Skeletal muscle cell (primary cell): ENCODE results near the gene ARF4.
"Not testable (repeated sequence)": the region's sequence is repeated elsewhere in the genome, so short reads cannot be mapped to it uniquely, and the experiment has no call there.

Source experiments
- DNase-seq: peaks from one replicate; pipeline ENCODE4 v3.0.0-alpha.2; 2010; ENCODE audit warnings: low read depth
- H3K4me3 ChIP-seq: 2 replicates; pipeline ENCODE4 v1.5.1; 2011; ENCODE audit warnings: low read depth, mild to moderate bottlenecking, control low read depth, low read length, moderate library complexity

Gene ARF4

DNA sequence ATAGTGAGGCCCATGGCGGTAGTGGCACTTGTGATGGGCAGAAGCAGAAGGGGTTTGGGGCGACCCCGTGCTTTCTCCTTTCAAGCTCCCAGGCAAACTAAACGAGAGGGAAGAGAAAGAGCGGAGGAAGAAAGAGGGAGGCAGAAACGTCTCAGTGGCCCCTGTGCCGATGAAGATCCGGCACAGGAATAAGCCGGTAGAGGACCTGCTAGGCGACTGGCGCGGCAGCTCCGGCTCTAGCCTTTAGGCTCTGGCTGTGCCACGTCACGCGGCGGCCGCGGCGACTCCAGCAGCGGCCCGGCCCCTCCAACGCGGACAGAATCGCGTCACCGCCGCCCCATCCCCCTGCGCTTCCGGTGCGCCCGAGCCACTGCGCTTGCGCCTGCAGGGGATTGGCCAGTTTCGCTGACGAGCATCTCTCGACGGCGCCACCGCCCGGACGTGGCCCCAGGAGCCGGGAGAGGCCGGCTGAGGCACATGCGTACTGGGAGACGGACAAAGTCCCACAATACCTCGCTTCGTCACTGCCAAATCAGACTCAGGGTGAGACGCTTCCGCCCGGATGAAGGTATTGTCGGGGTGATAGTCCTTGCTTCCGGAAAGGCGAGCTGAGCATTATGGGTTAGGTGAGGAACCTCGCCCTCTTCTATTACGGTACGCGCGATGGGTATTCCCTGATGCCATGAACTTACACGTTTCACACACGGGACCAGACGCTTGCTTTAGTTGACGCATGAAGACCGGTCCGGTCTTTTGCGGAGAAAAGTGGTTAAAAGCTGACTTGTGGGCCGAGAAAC lies at the start of gene ARF4:
Gene ARF4 (minus strand): TSS at position 218 of the 797 bp plus-strand sequence. CDS start 204 bp downstream, at position 14.
- H3K4me3 ChIP-seq: peak within 1 kb of the TSS; percentile 91
- peak; percentile 98 for DNase-seq

GRCh38 chr3:57646723-57647122 lies 49.6 kb upstream of the ARF4 start:
- DNase-seq: peak; percentile 30
- H3K4me3 ChIP-seq: no peak overlapping the region

DNA sequence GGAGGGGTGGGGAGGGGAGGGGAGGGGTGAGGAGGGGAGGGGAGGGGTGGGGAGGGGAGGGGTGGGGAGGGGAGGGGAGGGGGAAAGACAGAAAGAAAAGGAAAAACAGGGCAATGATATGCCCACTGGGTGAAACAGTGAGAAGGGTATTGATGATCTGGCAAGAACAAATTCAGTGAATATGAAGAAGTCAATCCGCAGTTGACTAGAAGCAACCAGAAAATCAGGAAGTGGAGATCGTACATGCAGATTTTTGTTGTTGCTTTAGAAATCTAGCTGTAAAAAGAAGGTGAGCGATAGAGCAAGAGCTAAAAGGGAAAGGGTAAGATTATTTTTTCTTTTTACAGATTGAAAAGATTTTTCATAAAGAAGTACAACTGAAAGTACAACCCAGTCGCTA lies 47.6 kb upstream of the ARF4 start:
- H3K4me3 ChIP-seq: no peak overlapping the region
- DNase-seq: no peak

GRCh38 chr3:57637391-57637790 lies 40.2 kb upstream of the ARF4 start:
- no peak overlapping the region for H3K4me3 ChIP-seq

DNA sequence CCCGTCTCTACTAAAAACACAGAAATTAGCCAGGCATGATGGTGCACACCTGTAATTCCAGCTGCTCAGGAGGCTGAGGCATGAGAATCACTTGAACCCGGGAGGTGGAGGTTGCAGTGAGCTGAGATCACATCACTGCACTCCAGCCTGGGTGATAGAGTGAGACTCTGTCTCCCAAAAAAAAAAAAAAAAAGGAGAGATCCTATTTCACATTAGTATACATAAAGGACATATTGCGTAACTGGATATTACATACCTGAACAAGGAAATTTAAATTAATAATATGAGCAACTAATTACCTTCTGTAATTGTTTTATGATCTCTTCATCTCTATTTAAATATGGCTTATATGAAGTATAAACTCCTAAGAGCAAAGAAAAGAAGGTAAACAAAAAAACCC lies 37.1 kb upstream of the ARF4 start:
- not testable (repeated sequence) for H3K4me3 ChIP-seq

More at GRCh38 chr3:57637391-57637790, 40.2 kb upstream of the ARF4 start:
- DNase-seq: peak; percentile 5

GRCh38 chr3:57627976-57628375 lies 30.8 kb upstream of the ARF4 start:
- no peak overlapping the region for H3K4me3 ChIP-seq
- no peak for DNase-seq

More for the DNA sequence above, 37.1 kb upstream of the ARF4 start:
- not testable (repeated sequence) for DNase-seq

GRCh38 chr3:57624801-57625200 lies 27.7 kb upstream of the ARF4 start:
- no peak overlapping the region for H3K4me3 ChIP-seq
- DNase-seq: no peak

DNA sequence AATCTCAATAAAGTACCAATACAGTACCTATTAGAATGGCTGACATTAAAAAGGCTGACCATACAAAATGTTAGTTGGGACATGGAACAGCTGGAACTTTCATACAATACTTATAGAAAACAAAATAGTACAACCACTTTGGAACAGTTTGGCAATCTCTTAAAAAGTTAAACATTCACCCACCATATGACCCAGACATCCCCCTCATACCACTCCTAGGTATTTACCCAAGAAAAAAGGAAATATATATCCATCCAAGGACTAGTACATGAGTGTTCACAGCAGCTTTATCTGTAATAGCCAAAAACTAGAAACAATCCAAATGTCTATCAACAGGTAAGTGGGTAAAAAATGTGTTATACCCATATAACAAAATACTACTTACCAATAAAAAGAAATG lies 25.2 kb upstream of the ARF4 start:
- H3K4me3 ChIP-seq: no peak overlapping the region
- no peak for DNase-seq

- H3K4me3 ChIP-seq: no peak overlapping the region
- no peak for DNase-seq
Measured at GRCh38 chr3:57617739-57618138, 20.6 kb upstream of the ARF4 start.

DNA sequence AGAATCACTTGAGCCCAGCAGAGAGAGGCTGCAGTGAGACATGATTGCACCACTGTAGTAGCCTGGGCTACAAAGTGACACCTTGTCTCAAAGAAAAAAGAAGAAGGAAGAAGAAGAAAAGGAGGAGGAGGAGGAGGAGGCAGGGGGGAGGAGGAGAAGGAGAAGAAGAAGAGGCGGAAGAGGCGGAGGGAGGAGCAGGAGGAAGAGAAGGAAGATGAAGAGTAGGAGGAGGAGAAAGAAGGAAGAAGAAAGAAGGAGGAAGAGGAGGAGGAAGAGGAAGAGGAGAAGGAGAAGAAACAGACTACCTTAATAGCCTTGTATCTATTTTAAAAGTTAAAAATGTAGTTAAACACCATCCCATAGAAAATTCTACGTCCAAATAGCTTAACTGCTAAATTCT lies 19.1 kb upstream of the ARF4 start:
- DNase-seq: no peak
- H3K4me3 ChIP-seq: no peak overlapping the region

- DNase-seq, H3K4me3 ChIP-seq: not testable (repeated sequence)
Measured at GRCh38 chr3:57611870-57612269, 14.7 kb upstream of the ARF4 start.

DNA sequence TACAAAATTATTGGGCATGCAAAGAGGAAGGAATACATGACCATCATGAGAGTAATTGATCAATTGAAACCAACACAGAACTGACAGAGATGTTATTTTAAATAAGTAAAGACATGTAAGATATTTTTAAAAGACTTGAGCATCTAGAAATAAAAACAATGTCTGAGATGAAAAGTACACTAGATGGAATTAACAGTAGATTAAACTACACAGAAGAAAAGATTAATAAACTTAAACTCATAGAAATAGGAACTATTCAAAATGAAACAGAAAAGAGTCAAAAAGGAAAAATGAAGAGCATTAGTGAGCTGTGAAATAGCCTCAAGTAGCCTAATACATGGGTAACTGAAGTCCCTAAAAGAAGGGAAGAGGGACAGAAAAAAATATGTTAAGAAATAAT lies 8.5 kb upstream of the ARF4 start:
- no peak overlapping the region for H3K4me3 ChIP-seq
- no peak for DNase-seq

DNA sequence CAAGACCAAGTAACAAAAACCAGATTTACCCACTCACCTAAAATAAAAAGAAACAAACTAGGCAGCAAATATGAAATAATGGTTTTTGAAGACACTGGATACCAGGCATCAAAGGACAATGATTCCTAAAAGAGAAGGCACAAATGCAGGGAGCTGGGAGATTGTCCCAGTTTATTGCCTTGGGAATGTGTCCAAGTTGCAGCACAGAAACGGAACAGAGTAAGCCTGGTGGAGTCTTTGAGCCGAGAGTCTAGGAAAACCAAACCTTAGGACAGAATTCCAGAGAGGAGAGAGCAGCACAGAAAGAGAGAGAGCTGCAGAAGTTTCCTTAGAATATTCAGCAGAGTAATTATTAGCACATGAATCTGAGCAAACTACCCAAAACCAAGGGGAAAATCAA lies 7.8 kb upstream of the ARF4 start:
- no peak for DNase-seq
- no peak overlapping the region for H3K4me3 ChIP-seq

- no peak overlapping the region for H3K4me3 ChIP-seq
- no peak for DNase-seq
Measured at GRCh38 chr3:57600195-57600594, 3.1 kb upstream of the ARF4 start.

- H3K4me3 ChIP-seq: peak overlapping the region; percentile 76
- DNase-seq: no peak
Measured at GRCh38 chr3:57598765-57599360, 1.7 kb upstream of the ARF4 start.

GRCh38 chr3:57596495-57597126 lies 533 bp downstream of the ARF4 start:
- H3K4me3 ChIP-seq: peak overlapping the region; percentile 91
- DNase-seq: peak; percentile 73

DNA sequence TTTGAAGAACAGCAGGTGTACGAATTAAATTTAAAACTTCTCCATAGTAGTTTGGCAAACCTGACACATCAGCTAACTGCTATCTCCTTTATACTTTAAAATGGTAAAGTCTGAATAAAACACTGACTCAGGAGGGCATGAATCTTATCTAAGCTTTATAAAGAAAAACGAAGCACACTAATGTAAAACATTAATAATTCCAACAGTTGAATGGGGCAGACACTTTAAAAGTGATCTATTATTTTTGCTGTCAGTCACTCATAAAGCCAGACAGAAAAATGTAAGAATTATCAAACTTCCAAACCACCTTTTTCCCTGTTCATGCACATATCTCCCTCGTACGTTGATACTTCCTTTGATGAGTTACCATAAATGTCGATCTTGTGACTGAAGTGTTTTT lies 2.6 kb downstream of the ARF4 start:
- peak overlapping the region; percentile 91 for H3K4me3 ChIP-seq
- DNase-seq: no peak

DNA sequence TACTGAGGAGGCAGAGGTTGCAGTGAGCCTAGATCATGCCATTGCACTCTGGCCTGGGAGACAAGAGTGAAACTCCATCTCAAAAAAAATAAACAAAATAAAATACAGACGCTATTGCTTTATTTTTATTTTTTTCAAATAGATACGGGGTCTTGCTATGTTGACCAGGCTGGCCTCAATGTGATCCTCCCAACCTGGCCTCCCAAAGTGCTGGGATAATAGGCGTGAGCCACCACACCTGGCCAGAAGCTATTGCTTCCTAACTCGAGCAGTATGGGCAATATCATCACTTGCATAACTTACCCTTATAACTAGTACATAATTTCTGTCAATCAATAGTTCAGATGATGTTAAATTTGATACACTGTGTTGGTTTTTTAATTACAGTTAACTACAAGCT lies 3.0 kb downstream of the ARF4 start:
- H3K4me3 ChIP-seq: peak overlapping the region; percentile 91
- DNase-seq: no peak

- H3K4me3 ChIP-seq: no peak overlapping the region
- no peak for DNase-seq
Measured at GRCh38 chr3:57592306-57592705, 4.8 kb downstream of the ARF4 start.

GRCh38 chr3:57587905-57588304 lies 9.2 kb downstream of the ARF4 start:
- no peak for DNase-seq
- H3K4me3 ChIP-seq: no peak overlapping the region

GRCh38 chr3:57586778-57587177 lies 10.4 kb downstream of the ARF4 start:
- no peak overlapping the region for H3K4me3 ChIP-seq
- no peak for DNase-seq
